ENCODE results near the gene SUSD4.

DNA sequence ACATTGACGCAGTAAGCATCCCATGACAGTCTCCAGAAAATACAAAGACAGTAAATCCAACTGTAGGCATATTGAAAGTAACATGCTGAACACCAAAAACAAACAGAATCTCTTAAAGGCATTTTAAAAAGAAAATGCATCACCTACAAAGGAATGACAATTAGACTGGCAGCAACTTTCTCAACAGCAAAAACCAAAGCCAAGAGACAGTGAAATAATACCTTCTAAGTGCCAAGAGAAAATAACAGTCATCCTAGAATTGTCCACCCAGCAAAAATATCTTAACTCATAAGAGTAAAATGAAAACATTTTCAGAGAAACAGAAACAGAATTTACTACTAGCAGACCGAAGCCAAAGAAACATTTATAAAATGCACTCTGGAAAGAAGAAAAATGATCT, 49.2 kb upstream of the SUSD4 start:
- TF ChIP-seq, protein P1, sequence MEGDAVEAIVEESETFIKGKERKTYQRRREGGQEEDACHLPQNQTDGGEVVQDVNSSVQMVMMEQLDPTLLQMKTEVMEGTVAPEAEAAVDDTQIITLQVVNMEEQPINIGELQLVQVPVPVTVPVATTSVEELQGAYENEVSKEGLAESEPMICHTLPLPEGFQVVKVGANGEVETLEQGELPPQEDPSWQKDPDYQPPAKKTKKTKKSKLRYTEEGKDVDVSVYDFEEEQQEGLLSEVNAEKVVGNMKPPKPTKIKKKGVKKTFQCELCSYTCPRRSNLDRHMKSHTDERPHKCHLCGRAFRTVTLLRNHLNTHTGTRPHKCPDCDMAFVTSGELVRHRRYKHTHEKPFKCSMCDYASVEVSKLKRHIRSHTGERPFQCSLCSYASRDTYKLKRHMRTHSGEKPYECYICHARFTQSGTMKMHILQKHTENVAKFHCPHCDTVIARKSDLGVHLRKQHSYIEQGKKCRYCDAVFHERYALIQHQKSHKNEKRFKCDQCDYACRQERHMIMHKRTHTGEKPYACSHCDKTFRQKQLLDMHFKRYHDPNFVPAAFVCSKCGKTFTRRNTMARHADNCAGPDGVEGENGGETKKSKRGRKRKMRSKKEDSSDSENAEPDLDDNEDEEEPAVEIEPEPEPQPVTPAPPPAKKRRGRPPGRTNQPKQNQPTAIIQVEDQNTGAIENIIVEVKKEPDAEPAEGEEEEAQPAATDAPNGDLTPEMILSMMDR (conservative IDR thresholded peaks at IDR 0.05; ENCODE audit: low read length): no peak
- no peak for TF ChIP-seq EZH2phosphoT487 (IDR thresholded peaks at IDR 0.05; ENCODE audit: borderline replicate concordance)
